HCT116 (cell line): ENCODE results near the gene RBM19. TPM values are rescaled to one million over a fixed set of nuclear protein-coding genes. Genes with fewer than 3 reads are reported as not detected.

Experiments used
- ATAC-seq: fragments of 200-7000 bp; cut with Tn5 transposase; 2 replicates; pipeline ENCODE4 v1.9.1; 2020; ENCODE audit warnings: mild to moderate bottlenecking, moderate library complexity
- BruUV-seq: library from RNA; stranded (reverse); fragments of 400-500 nt; replicated peaks from 2 replicates; lab custom pipeline; 2021; lab: Mats Ljungman, UMichigan
- CTCF ChIA-PET: fragments of 300-600 bp; sonication (Branson Sonifier 250); formaldehyde crosslinking; loops from one replicate; lab custom pipeline; 2021; ENCODE audit warnings: antibody characterized with exemption; lab: Charles Lee
- POLR2A ChIA-PET: fragments of 300-600, 350-600 bp; sonication (Branson Sonifier 250); formaldehyde crosslinking; loops from one replicate; lab custom pipeline; 2021; ENCODE audit warnings: antibody characterized with exemption; lab: Charles Lee
- RAD21 ChIA-PET, 2 experiments: fragments of 300-600 bp; sonication (Branson Sonifier 250); formaldehyde crosslinking; loops; one replicate each; lab custom pipeline; 2023; ENCODE audit warnings: low total read pairs in 2 of 2; ENCODE audit not compliant: uncharacterized antibody in 2 of 2, unreplicated experiment in 2 of 2, low non-redundant PET in 1 of 2; lab: Charles Lee
- DNase-seq: peaks from one replicate; pipeline ENCODE4 v3.0.0-alpha.2; 2010; ENCODE audit warnings: low read depth, low spot score
- H2AFZ ChIP-seq: fragments of 200-600 bp; shearing (Covaris generic), sonication (generic); 2 replicates; pipeline ENCODE4 v1.6.1; 2017; ENCODE audit warnings: low read depth, mixed run types, mixed read lengths, antibody characterized with exemption, low read length; ENCODE audit not compliant: poor library complexity, severe bottlenecking
- H3K27ac ChIP-seq: 2 replicates; pipeline ENCODE4 v1.5.1; 2012; ENCODE audit warnings: low read depth, low read length
- H3K27me3 ChIP-seq: fragments of 200-600 bp; sonication (generic); 2 replicates; pipeline ENCODE4 v1.6.1; 2016; ENCODE audit warnings: mixed run types, low read length, mixed read lengths; ENCODE audit not compliant: insufficient read depth
- H3K36me3 ChIP-seq, 2 experiments: fragments of 200-500 bp in 1 of 2; fragments of 200-600 bp in 1 of 2; sonication (Bioruptor generic) in 1 of 2; sonication (generic) in 1 of 2; 2 replicates each; pipeline versions ENCODE4 v1.5.1 to v1.6.1; 2014 to 2016; ENCODE audit warnings: low read length in 2 of 2, inconsistent platforms in 1 of 2, mixed read lengths in 1 of 2, mixed run types in 1 of 2; ENCODE audit not compliant: insufficient read depth in 2 of 2, control insufficient read depth in 1 of 2
- H3K4me1 ChIP-seq, 2 experiments: fragments of 200-600 bp in 1 of 2; sonication (generic) in 1 of 2; 2 replicates each; pipeline versions ENCODE4 v1.5.1 to v1.6.1; 2012 to 2017; ENCODE audit warnings: low read length in 2 of 2, inconsistent platforms in 1 of 2, mild to moderate bottlenecking in 1 of 2, mixed read lengths in 1 of 2, mixed run types in 1 of 2, moderate library complexity in 1 of 2; ENCODE audit not compliant: insufficient read depth in 2 of 2, control insufficient read depth in 1 of 2
- H3K4me2 ChIP-seq: fragments of 200-600 bp; sonication (generic); 2 replicates; pipeline ENCODE4 v1.6.1; 2017; ENCODE audit warnings: mixed run types, low read length, mixed read lengths
- H3K4me3 ChIP-seq, 2 experiments: fragments of 200-600 bp in 1 of 2; sonication (generic) in 1 of 2; replicated peaks in 1 of 2; 2 replicates each; pipeline ENCODE4 v1.5.1; 2011 to 2016; ENCODE audit warnings: low read length in 2 of 2, control low read depth in 1 of 2, low read depth in 1 of 2, mild to moderate bottlenecking in 1 of 2, mixed read lengths in 1 of 2, mixed run types in 1 of 2
- H3K79me2 ChIP-seq: fragments of 200-600 bp; sonication (generic); 2 replicates; pipeline ENCODE4 v1.6.1; 2017; ENCODE audit warnings: mild to moderate bottlenecking, mixed run types, low read length, moderate library complexity, mixed read lengths; ENCODE audit not compliant: insufficient read depth
- H3K9ac ChIP-seq: fragments of 200-600 bp; sonication (generic); 2 replicates; pipeline ENCODE4 v1.6.1; 2016; ENCODE audit warnings: low read length, mixed read lengths
- H3K9me2 ChIP-seq: fragments of 200-600 bp; sonication (generic), shearing (Covaris generic); 2 replicates; pipeline ENCODE4 v1.6.1; 2017; ENCODE audit warnings: mixed run types, mild to moderate bottlenecking, moderate library complexity; ENCODE audit not compliant: insufficient read depth
- H3K9me3 ChIP-seq, 2 experiments: fragments of 200-500 bp in 1 of 2; fragments of 200-600 bp in 1 of 2; sonication (Bioruptor generic) in 1 of 2; sonication (generic) in 1 of 2; 2 replicates each; pipeline ENCODE4 v1.6.1; 2014 to 2017; ENCODE audit warnings: low read length in 2 of 2, mixed read lengths in 2 of 2, inconsistent platforms in 1 of 2, low read depth in 1 of 2, mild to moderate bottlenecking in 1 of 2, mixed run types in 1 of 2, moderate library complexity in 1 of 2; ENCODE audit not compliant: control insufficient read depth in 1 of 2, insufficient read depth in 1 of 2
- H4K20me1 ChIP-seq: fragments of 200-600 bp; sonication (generic), shearing (Covaris generic); 2 replicates; pipeline ENCODE4 v1.6.1; 2017; ENCODE audit warnings: mixed run types, mild to moderate bottlenecking, moderate library complexity; ENCODE audit not compliant: insufficient read depth
- CTCF ChIP-seq, 3 experiments: fragments of 200-600 bp in 1 of 3; sonication (generic) in 1 of 3; IDR thresholded peaks in 2 of 3; conservative IDR thresholded peaks in 1 of 3; 2 replicates each; pipeline ENCODE4 v1.5.1; 2012 to 2017; ENCODE audit warnings: low read depth in 2 of 3, low read length in 2 of 3, antibody characterized with exemption in 1 of 3, borderline replicate concordance in 1 of 3, control low read depth in 1 of 3, mild to moderate bottlenecking in 1 of 3, mixed read lengths in 1 of 3, mixed run types in 1 of 3, moderate library complexity in 1 of 3; ENCODE audit not compliant: insufficient read depth in 1 of 3
- EZH2phosphoT487 ChIP-seq: fragments of 200-600 bp; IDR thresholded peaks from 2 replicates; pipeline ENCODE4 v1.6.1; 2018; ENCODE audit warnings: antibody characterized with exemption, borderline replicate concordance
- FOSL1 ChIP-seq: IDR thresholded peaks from 2 replicates; pipeline ENCODE4 v1.6.1; 2012; ENCODE audit warnings: low read depth
- JUND ChIP-seq: IDR thresholded peaks from 2 replicates; pipeline ENCODE4 v1.6.1; 2012
- REST ChIP-seq: IDR thresholded peaks from 2 replicates; pipeline ENCODE4 v1.6.1; 2012; ENCODE audit warnings: low read depth
- SIN3A ChIP-seq: IDR thresholded peaks from 2 replicates; pipeline ENCODE4 v1.6.1; 2012; ENCODE audit warnings: low read depth
- TCF7L2 ChIP-seq: IDR thresholded peaks from 2 replicates; pipeline ENCODE4 v1.7.0; 2011; ENCODE audit warnings: borderline replicate concordance, inconsistent platforms; ENCODE audit not compliant: insufficient read depth, insufficient read length; ENCODE audit errors: extremely low read depth
- YY1 ChIP-seq: IDR thresholded peaks from 2 replicates; pipeline ENCODE4 v1.6.1; 2011; ENCODE audit warnings: low read length, low read depth, moderate library complexity, mild to moderate bottlenecking; ENCODE audit not compliant: insufficient replicate concordance; ENCODE audit errors: extremely low read depth
- ZBTB33 ChIP-seq: IDR thresholded peaks from 2 replicates; pipeline ENCODE4 v1.6.1; 2011; ENCODE audit warnings: mild to moderate bottlenecking, low read length, moderate library complexity; ENCODE audit not compliant: insufficient replicate concordance; ENCODE audit errors: extremely low read depth
- ZFX ChIP-seq: fragments of 450-650 bp; IDR thresholded peaks from 2 replicates; pipeline ENCODE4 v1.6.1; 2017
- intact Hi-C: fragments of 100-400 bp; cut with micrococcal nuclease; formaldehyde crosslinking; loops from 2 replicates; pipeline ENCODE4 v1.10.0; 2022
- total RNA-seq: library from RNA; stranded (reverse); gene quantifications from one replicate; pipeline ENCODE4 v1.2.1, GENCODE V29; 2021; ENCODE audit not compliant: unreplicated experiment

RBM19 gene
- total RNA-seq, 1 experiment from 2014 or later, result 30.7 TPM

- Histone ChIP-seq H3K4me2 (no peak overlapping the region), H3K27me3 (no peaks in the 10 kb centered on the region), H3K9me3 (no peaks in the 10 kb centered on the region), H3K4me1 (no peaks in the 10 kb centered on the region), H3K9me2 (no peaks in the 10 kb centered on the region), H3K4me3 (no peak overlapping the region), H3K27ac (no peak overlapping the region), H4K20me1 (no peaks in the 10 kb centered on the region), H3K9ac (no peak overlapping the region), H3K36me3 (peaks cover 0 to 13% of the 10 kb centered on the region in 2 experiments; a peak in 3 of 4 replicates), H3K79me2 (no peaks in the 10 kb centered on the region), H2AFZ (no peak overlapping the region)
- TF ChIP-seq JUND (no peak), SIN3A (no peak), TCF7L2 (no peak), YY1 (no peak), ZFX (no peak), REST (no peak), ZBTB33 (no peak), EZH2phosphoT487 (no peak), FOSL1 (no peak), CTCF (IDR thresholded peaks at IDR 0.05 in 2 of 3, conservative IDR thresholded peaks at IDR 0.05 in 1 of 3; ENCODE audit: borderline replicate concordance in 1 of 3, insufficient read depth in 1 of 3, low read depth in 2 of 3, low read length in 2 of 3) (no peak)
- POLR2A ChIA-PET, result no interaction called here
- BruUV-seq, result no TSS peak
- DNase-seq (no peak), ATAC-seq (no peak)
- RAD21 ChIA-PET, result no interaction called here
- CTCF ChIA-PET, result interaction anchor here (1.2 kb wide), 1 partner anchor 453 kb away, joined by 3 read pairs; no protein-coding TSS in a partner anchor
- intact Hi-C loops, result loop anchor here (5.0 kb wide), 1 partner anchor 48 kb away; no protein-coding TSS in a partner anchor
Measured at GRCh38 chr12:113914806-113915205, 51.3 kb downstream of the RBM19 start.
